Thymus (tissue), 11 donors: ENCODE measurements around the gene CTRL. TPM values are rescaled to one million over a fixed set of nuclear protein-coding genes. Genes with fewer than 3 reads are reported as not detected.

Source experiments
- DNase-seq, 9 donors: peaks; one replicate each; pipeline ENCODE4 v3.0.0-alpha.2; 2013; ENCODE audit warnings: low spot score in 9 of 9, low read depth in 6 of 9, missing footprints in 1 of 9
- H3K27ac ChIP-seq, 2 donors: one replicate each; pipeline ENCODE4 v1.5.1; 2013; ENCODE audit warnings: control low read depth in 1 of 2, low read depth in 1 of 2, low read length in 1 of 2, mild to moderate bottlenecking in 1 of 2, moderate library complexity in 1 of 2
- H3K27me3 ChIP-seq, 2 donors: one replicate each; pipeline ENCODE4 v1.5.1; 2013; ENCODE audit warnings: low read length in 1 of 2; ENCODE audit not compliant: control insufficient read depth in 2 of 2, insufficient read depth in 1 of 2
- H3K36me3 ChIP-seq, 2 donors: one replicate each; pipeline ENCODE4 v1.5.1; 2013; ENCODE audit warnings: low read length in 1 of 2, mild to moderate bottlenecking in 1 of 2, moderate library complexity in 1 of 2; ENCODE audit not compliant: control insufficient read depth in 2 of 2, insufficient read depth in 2 of 2
- H3K4me1 ChIP-seq, 2 donors: one replicate each; pipeline ENCODE4 v1.5.1; 2013; ENCODE audit warnings: low read length in 2 of 2; ENCODE audit not compliant: control insufficient read depth in 2 of 2, insufficient read depth in 2 of 2
- H3K4me3 ChIP-seq, 2 donors: one replicate each; pipeline ENCODE4 v1.5.1; 2013; ENCODE audit warnings: low read length in 2 of 2, control low read depth in 1 of 2, mild to moderate bottlenecking in 1 of 2
- H3K9me3 ChIP-seq, 2 donors: one replicate each; pipeline ENCODE4 v1.5.1; 2013; ENCODE audit warnings: low read length in 1 of 2, mild to moderate bottlenecking in 1 of 2; ENCODE audit not compliant: control insufficient read depth in 2 of 2, insufficient read depth in 1 of 2
- WGBS: extraction: QIAGEN DNeasy Blood & Tissue Kit; methylation state at CpG from one replicate; pipeline ENCODE4 v1.1.7; 2013; 5-methylcytosine and 5-hydroxymethylcytosine counted together
- polyA plus RNA-seq: library from polyadenylated mRNA; stranded (reverse); fragments of 200-250 nt; gene quantifications from one replicate; pipeline ENCODE4 v1.2.3, GENCODE V29; 2013
- total RNA-seq: library from RNA; stranded (reverse); fragments of 120-200 nt; gene quantifications from one replicate; pipeline ENCODE4 v1.2.4, GENCODE V29; 2013
- donor health status: healthy.

The CTRL gene
- total and polyA plus RNA-seq, 2 donors = 0.61 to 6.4 TPM

DNA sequence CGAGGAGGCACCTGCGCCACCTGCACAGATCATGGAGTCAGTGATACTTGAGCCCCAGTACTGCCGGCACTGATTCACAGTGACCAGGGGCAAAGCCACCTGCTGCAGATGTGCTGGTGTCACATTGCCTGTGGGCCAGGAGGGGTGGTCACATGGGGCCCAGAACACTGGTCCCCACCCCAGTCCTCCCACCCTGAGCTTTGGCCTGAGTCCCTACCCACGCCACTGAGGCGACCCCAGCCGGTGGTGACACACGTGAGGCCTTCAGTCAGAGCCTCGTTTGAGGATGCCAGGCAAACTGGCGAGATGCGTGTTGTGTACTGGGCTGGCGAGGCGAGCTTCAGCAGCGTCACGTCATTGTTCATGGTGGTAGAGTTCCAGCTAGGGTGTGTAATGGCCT is 1.5 kb downstream of the CTRL start:
- H3K9me3 ChIP-seq = no peaks in the 10 kb centered on the region
- DNase-seq = no peak
- 98% methylated on average over 14 of the region's 14 CpGs for WGBS
- no peaks in the 10 kb centered on the region for H3K27me3 ChIP-seq
- H3K4me1 ChIP-seq = peaks cover 0 to 7% of the 10 kb centered on the region in 2 donors
- H3K27ac ChIP-seq = no peak overlapping the region
- no peak overlapping the region for H3K4me3 ChIP-seq
- peaks cover 51 to 77% of the 10 kb centered on the region in 2 donors for H3K36me3 ChIP-seq

GRCh38 chr16:67928561-67929364 is 2.9 kb downstream of the CTRL start:
- no peaks in the 10 kb centered on the region for H3K9me3 ChIP-seq
- 65% methylated on average over 16 of the region's 16 CpGs for WGBS
- peaks cover 46 to 66% of the 10 kb centered on the region in 2 donors for H3K36me3 ChIP-seq
- H3K4me1 ChIP-seq = no peaks in the 10 kb centered on the region
- peak in 8 of 9 donors; percentile 46 to 83 (median 66) for DNase-seq
- no peak overlapping the region for H3K4me3 ChIP-seq
- H3K27me3 ChIP-seq = no peaks in the 10 kb centered on the region
- no peak overlapping the region for H3K27ac ChIP-seq

GRCh38 chr16:67928147-67928546 is 3.5 kb downstream of the CTRL start:
- WGBS = 98% methylated on average over 7 of the region's 7 CpGs
- DNase-seq = no peak
- H3K4me3 ChIP-seq = no peak overlapping the region
- H3K4me1 ChIP-seq = no peaks in the 10 kb centered on the region
- no peaks in the 10 kb centered on the region for H3K27me3 ChIP-seq
- no peaks in the 10 kb centered on the region for H3K9me3 ChIP-seq
- peaks cover 47 to 68% of the 10 kb centered on the region in 2 donors for H3K36me3 ChIP-seq
- no peak overlapping the region for H3K27ac ChIP-seq

DNA sequence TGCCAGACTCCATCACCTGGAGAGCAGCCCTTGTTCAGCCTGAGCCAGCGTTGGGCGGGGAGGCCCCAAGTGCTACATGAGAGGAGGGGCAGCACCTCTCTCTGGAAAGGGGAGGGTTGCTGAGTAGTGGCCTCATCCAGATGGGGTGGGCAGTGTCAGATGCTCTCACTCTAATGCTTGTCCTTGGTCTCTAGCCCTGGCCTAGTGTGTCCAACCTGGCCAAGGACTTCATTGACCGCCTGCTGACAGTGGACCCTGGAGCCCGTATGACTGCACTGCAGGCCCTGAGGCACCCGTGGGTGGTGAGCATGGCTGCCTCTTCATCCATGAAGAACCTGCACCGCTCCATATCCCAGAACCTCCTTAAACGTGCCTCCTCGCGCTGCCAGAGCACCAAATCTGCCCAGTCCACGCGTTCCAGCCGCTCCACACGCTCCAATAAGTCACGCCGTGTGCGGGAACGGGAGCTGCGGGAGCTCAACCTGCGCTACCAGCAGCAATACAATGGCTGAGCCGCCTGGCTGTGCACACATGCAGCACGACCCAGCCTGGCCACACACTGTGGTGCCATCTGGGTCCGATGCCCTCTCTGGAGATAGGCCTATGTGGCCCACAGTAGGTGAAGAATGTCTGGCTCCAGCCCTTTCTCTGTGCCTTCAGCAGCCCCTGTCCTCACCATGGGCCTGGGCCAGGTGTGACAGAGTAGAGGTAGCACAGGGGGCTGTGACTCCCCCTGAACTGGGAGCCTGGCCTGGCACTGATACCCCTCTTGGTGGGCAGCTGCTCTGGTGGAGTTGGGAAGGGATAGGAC is 4.3 kb downstream of the CTRL start:
- Histone ChIP-seq H3K4me1 (no peaks in the 10 kb centered on the region), H3K27me3 (no peaks in the 10 kb centered on the region), H3K4me3 (no peak overlapping the region), H3K9me3 (no peaks in the 10 kb centered on the region), H3K27ac (no peak overlapping the region), H3K36me3 (peaks cover 54 to 70% of the 10 kb centered on the region in 2 donors)
- 97% methylated on average over 22 of the region's 22 CpGs for WGBS
- DNase-seq = no peak

- no peak for DNase-seq
- H3K36me3 ChIP-seq = peaks cover 56 to 61% of the 10 kb centered on the region in 2 donors
- no peak overlapping the region for H3K27ac ChIP-seq
- no peak overlapping the region for H3K4me3 ChIP-seq
- no peaks in the 10 kb centered on the region for H3K27me3 ChIP-seq
- H3K4me1 ChIP-seq = no peaks in the 10 kb centered on the region
- no peaks in the 10 kb centered on the region for H3K9me3 ChIP-seq
- 91% methylated on average over 13 of the region's 13 CpGs for WGBS
Measured at GRCh38 chr16:67926181-67926750, 5.4 kb downstream of the CTRL start.

GRCh38 chr16:67924140-67924906 is 7.3 kb downstream of the CTRL start:
- Histone ChIP-seq H3K27ac (no peak overlapping the region), H3K27me3 (no peaks in the 10 kb centered on the region), H3K36me3 (peaks cover 42 to 53% of the 10 kb centered on the region in 2 donors), H3K4me1 (no peaks in the 10 kb centered on the region), H3K9me3 (no peaks in the 10 kb centered on the region), H3K4me3 (no peak overlapping the region)
- DNase-seq = no peak
- 98% methylated on average over 10 of the region's 10 CpGs for WGBS

- no peak overlapping the region for H3K27ac ChIP-seq
Measured at GRCh38 chr16:67923414-67924116, 8.1 kb downstream of the CTRL start.

GRCh38 chr16:67922740-67923139 is 8.9 kb downstream of the CTRL start:
- H3K36me3 ChIP-seq = peaks cover 37 to 45% of the 10 kb centered on the region in 2 donors
- H3K27me3 ChIP-seq = no peaks in the 10 kb centered on the region
- no peak overlapping the region for H3K27ac ChIP-seq
- H3K9me3 ChIP-seq = no peaks in the 10 kb centered on the region
- DNase-seq = no peak
- no peaks in the 10 kb centered on the region for H3K4me1 ChIP-seq
- no peak overlapping the region for H3K4me3 ChIP-seq
- 97% methylated on average over 8 of the region's 8 CpGs for WGBS

More at GRCh38 chr16:67923414-67924116, 8.1 kb downstream of the CTRL start:
- DNase-seq = no peak
- Histone ChIP-seq H3K27me3 (no peaks in the 10 kb centered on the region), H3K4me1 (no peaks in the 10 kb centered on the region), H3K4me3 (no peak overlapping the region), H3K9me3 (no peaks in the 10 kb centered on the region), H3K36me3 (peaks cover 35 to 52% of the 10 kb centered on the region in 2 donors)
- 95% methylated on average over 10 of the region's 10 CpGs for WGBS
